Midbrain (tissue), 1 donor: ENCODE data around the gene MIEN1.
"Not testable (repeated sequence)": the region's sequence is repeated elsewhere in the genome, so short reads cannot be mapped to it uniquely, and the experiment has no call there.

Experiments
- DNase-seq: peaks from one replicate; lab custom pipeline; 2025; lab: John Stamatoyannopoulos, UW

Gene MIEN1

DNA sequence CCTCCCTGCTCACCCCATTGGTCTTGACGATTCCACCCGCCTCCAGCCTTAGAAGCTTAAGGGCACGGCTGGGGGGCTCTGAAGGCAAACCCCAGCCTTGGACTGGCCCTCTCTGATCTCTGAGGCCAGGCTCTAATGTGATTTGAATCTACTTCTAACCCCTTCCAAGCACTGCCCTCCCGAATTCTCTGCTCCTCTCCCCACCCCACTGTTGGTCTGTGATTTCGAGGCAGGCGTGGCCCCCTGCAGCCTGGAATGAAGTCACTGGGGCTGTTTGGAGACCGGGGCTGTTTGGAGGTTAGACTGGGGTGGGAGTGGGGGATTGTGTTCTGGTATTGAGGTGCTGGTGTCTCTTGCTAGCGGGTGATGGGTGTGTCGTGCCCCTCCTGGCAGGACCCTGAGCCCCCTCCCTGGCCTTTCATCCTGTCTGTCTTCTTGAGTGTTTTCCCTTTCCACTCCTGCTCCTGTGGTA, 9.6 kb upstream of the MIEN1 start:
- DNase-seq = no peak

DNA sequence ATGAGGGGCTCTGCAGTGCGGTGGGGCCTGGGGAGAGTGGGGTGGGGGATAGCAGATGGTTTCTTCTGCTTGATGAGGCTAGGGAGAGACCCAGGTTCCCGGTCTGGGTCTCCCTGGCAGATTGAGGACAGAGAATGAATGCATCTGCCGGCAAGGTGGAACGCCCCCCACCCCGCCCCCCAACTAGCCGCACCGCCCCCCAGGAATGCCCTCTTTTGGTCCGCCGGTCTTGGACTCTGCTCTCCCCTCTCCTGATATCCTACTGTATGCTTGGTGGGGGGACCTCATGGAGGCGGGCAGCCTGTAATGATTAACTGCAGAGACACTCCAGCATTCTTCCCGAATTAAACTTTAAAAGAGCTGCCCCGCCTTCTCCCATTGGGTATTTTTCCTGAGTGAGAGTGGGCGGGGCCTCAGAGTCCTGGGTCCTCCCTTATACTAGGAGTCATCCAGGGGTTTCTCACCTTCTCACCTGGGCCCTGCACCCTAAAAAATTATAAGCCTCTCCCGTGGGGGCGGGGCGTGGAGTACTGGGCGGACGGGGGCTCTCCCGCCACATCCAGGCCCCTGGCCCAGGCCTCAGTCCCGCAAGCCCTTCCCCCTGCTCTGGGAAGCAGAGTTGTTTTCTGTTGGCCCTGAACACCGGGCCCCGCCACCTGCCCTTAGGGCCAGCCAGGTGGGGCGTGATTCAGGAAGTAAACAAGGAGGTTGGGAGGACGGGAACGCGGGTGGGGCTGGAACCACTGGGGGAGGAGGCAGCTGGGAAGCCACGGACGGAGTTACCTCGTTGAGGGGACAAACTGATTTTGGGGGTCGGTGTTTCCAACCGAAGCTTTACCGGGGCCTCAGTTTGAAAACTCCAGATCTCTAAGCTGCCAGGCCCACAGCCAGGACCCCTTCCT, 8.9 kb upstream of the MIEN1 start:
- no peak for DNase-seq

DNA sequence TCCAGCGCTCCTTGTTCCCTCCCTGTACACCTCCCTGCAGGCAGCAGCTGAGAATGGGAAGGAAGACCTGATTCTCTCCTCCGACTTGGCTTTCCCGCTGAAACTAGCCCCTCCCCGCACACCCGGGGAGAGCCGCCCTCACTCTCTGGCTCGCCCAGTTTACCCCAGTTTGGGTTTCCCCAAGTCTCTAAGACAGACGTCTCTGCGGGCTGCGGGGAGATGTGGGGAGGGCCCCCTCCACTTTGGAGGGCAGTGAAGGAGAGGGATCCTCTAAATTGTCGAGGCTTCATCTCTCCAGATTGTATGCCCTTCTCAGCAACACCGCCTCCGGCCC, 8.2 kb upstream of the MIEN1 start:
- DNase-seq = no peak

DNA sequence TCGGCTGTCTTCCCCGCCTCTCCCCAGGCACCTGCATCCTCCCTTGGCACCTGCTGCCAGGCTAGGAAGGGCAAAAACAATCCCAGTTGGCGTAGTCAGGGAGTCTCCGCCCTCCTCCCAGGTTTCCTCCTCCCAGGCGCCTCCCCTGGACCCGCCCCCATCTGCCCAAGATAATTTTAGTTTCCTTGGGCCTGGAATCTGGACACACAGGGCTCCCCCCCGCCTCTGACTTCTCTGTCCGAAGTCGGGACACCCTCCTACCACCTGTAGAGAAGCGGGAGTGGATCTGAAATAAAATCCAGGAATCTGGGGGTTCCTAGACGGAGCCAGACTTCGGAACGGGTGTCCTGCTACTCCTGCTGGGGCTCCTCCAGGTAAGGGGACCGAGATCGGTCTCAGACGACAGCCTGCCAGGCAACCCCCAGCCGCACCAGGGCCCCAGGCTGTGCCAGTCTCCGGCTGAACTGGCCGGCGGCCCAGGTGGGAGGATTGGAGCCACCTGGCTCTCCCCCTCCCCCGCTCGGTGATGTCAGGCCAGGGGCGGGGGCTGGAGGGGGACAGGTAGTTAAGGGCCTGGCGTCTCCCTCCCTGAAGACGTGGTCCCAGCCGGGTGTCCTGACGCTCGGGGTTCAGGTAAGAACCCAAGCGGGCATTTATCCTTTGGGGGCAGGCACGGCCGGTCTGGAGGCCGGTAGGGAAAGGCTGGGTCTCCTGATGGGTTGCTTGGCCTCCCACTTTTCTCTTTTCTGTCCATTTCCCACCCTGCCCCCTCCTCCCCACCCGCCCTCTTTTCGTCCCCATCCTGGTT, 7.6 kb upstream of the MIEN1 start, which contains the start of gene GRB7:
TSS of gene GRB7 (plus strand) at position 179 of the 808 bp plus-strand sequence. CDS start 4,364 bp downstream, outside the sequence.
- no peak for DNase-seq

DNA sequence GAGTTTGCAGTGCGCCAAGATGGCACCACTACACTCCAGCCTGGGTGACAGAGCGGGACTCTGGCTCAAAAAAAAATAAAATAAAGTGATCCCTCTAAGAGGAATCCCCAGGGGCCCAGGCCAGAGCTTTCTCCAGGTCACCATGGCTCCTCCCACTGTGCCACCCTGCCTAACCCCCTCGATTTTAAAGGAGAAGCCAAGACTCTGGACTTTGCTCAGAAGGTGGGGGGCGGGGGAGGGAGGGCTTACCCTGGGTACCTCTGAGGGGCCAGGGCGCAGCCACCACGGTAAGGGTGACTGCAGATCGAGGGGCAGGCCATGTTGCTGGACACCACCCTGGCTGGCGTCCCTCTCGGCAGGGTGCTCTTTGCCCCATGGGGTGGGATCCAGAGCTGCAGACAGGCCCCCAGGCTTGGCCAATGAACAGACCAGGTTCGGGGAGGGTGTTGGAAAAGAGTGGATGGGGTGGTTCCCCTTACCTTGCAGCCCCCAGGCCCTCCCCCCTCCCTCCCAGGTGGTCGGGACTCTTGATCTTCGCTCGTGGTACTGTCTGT, 7.0 kb upstream of the MIEN1 start:
- DNase-seq = no peak

DNA sequence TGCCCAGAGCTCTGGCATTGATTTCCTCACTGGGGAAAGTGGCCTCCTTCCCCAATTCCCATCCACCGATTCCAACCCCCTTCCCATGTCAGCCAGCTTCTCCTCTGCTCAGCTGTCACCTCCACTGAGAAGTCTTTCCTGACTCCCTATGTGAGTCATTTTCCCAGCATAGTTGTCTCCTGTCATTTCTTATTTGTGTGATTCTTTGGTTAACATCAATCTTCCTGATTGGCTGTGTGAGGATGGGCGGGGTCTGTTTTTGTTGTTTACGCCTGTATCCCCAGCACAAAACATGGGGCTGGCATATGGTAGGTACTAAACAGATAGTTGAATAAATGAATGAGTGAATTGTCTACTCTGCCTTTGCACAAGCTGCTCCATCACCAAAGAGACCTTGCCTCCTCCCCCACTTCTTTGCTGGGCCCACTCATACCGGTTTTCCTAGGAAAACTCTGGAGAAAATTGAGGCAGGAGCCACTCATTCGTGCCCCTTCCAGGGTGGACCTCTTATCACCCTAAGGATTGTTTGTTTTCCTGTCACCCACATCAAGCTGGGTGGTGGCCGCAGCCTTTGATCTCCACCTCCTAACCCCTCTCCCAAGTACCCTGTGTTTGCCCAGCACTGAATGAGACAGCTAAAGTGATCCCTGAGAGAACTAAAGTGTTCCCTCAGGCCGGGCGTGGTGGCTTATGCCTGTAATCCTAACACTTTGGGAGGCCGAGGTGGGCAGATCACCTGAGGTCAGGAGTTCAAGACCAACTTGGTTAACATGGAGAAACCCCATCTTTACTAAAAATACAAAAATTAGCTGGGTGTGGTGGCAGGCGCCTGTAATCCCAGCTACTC, 6.2 kb upstream of the MIEN1 start:
- no peak for DNase-seq

DNA sequence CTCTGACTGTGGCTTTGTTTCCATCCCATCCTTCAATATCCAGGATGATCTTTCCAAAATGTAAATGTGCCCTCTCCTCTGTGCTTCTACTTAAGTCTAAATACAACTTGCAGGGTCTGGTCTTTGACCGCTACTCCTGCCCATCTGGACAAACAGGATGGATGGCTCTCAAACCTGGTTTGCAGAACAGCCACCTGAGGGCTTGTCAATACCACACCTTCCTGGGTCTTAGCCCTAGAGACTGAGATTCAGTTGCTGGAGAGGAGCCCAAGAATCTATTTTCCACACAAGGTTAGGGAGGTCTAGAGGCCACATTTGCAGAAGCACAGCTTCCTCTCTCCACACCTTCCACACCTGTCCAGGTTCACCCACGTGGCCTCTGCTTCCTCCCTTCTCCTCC, 5.5 kb upstream of the MIEN1 start:
- DNase-seq = no peak

DNA sequence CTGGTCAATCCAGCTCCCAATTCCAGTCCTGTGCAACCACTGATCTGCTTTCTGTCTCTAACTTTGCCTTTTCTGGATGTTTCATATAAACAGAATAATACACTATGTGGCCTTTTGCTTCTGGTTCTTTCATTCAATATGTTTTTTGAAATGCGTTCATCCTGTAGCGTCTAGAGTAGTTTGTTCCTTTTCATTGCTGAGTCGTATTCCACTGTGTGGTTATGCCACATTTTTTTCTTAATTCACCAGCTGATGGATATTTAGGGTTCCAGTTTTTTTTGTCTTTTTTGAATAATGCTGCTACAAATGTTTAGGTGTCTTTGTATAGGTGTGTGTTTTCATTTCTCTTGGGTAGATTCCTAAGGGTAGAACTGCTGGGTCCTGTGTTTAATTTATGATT, 2.3 kb upstream of the MIEN1 start:
- DNase-seq = no peak

DNA sequence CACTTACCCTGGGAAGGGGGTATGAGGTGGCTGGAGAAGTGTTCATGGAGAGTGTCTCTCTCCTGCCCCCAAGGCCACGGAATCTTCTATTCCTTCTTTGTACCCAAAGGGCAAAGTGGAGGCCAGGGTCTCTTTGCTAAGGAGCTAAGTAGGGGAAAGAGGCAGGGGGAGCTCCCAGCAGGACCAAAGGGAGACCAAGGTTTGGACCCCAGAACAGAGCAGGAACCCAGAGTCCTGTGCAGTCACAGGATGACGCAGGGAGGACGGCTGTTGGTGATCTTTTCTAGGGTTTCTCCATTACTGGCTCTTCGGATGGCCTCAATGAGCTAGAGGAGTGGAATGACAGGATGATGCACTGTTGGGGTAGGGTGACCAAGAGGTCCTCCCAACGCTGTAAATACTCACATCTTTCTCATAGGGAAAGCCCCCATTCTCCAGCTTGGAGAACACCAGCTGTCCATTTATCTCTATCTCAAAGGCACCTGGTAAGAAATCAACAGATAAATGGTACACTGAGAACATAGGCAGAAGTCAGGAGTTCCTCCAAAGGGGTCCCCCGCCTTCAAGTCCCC, 966 bp downstream of the MIEN1 start:
- no peak for DNase-seq

DNA sequence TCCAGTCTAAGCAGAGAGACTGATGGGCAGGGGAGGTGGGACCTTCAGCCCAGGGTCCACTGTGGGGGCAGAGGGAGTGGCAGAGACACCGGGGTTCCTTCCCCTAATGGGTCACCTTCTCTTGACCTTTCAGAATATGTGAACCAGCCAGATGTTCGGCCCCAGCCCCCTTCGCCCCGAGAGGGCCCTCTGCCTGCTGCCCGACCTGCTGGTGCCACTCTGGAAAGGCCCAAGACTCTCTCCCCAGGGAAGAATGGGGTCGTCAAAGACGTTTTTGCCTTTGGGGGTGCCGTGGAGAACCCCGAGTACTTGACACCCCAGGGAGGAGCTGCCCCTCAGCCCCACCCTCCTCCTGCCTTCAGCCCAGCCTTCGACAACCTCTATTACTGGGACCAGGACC, 2.8 kb downstream of the MIEN1 start:
- no peak for DNase-seq

DNA sequence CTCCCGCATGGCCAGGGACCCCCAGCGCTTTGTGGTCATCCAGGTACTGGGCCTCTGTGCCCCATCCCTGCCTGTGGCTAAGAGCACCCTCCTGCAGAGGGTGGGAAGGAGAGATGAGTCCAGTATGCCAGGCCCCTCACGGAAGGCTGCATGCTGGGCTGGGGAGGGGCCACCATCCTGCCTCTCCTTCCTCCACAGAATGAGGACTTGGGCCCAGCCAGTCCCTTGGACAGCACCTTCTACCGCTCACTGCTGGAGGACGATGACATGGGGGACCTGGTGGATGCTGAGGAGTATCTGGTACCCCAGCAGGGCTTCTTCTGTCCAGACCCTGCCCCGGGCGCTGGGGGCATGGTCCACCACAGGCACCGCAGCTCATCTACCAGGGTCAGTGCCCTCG, 3.7 kb downstream of the MIEN1 start:
- no peak for DNase-seq

DNA sequence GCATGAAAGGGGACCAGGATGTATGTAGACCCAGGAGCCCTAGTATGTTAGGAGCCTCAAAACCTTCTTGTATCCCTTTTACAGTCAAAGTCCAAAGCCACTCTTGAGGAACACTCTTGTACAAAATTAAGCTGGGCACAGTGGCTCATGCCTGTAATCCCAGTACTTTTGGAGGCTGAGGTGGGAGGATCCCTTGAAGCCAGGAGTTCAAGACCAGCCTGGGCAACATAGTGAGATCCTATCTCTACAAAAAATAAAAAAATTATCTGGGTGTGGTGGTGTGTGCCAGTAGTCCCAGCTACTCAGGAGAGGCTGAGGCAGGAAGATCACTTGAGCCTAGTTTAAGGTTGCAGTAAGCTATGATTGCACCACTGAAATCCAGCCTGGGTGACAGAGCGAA, 4.4 kb downstream of the MIEN1 start:
- not testable (repeated sequence) for DNase-seq

DNA sequence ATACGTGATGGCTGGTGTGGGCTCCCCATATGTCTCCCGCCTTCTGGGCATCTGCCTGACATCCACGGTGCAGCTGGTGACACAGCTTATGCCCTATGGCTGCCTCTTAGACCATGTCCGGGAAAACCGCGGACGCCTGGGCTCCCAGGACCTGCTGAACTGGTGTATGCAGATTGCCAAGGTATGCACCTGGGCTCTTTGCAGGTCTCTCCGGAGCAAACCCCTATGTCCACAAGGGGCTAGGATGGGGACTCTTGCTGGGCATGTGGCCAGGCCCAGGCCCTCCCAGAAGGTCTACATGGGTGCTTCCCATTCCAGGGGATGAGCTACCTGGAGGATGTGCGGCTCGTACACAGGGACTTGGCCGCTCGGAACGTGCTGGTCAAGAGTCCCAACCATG, 5.6 kb downstream of the MIEN1 start:
- DNase-seq = no peak

DNA sequence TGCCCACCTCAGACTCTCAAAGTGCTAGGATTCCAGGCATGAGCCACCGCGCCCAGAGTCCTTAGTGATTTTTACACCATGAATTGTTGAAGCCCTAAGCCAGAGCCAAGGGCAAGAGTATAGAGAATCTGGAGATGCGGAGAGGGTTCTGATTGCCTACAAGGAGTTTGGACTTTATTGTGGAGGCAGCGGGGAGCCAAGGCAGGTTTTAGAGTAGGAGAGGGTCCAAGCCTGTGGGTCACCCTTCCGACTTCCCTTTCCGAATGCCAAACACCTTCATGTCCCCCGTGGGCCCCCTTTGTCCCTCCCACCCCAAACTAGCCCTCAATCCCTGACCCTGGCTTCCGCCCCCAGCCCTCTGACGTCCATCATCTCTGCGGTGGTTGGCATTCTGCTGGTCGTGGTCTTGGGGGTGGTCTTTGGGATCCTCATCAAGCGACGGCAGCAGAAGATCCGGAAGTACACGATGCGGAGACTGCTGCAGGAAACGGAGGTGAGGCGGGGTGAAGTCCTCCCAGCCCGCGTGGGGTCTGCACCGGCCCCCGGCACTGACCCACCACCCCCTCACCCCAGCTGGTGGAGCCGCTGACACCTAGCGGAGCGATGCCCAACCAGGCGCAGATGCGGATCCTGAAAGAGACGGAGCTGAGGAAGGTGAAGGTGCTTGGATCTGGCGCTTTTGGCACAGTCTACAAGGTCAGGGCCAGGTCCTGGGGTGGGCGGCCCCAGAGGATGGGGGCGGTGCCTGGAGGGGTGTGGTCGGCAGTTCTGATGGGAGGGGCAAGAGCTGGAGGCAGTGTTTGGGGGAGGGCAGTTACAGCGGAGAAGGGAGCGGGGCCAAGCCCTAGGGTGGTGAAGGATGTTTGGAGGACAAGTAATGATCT, 7.1 kb downstream of the MIEN1 start:
- DNase-seq = no peak

DNA sequence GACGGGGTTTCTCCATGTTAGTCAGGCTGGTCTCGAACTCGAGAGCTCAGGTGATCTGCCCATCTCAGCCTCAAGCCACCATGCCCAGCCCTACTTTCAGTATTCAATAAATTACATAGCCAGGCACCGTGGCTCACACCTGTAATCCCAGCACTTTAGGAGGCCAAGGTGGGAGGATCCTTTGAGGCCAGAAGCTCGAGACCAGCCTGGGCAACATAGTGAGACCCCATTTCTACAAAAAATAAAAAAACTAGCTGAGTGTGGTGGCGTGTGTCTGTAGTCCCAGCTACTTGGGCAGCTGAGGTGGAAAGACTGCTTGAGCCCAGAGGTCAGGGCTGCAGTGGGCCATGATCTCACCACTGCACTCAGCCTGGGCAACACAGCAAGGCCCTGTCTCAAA, 8.2 kb downstream of the MIEN1 start:
- no peak for DNase-seq

DNA sequence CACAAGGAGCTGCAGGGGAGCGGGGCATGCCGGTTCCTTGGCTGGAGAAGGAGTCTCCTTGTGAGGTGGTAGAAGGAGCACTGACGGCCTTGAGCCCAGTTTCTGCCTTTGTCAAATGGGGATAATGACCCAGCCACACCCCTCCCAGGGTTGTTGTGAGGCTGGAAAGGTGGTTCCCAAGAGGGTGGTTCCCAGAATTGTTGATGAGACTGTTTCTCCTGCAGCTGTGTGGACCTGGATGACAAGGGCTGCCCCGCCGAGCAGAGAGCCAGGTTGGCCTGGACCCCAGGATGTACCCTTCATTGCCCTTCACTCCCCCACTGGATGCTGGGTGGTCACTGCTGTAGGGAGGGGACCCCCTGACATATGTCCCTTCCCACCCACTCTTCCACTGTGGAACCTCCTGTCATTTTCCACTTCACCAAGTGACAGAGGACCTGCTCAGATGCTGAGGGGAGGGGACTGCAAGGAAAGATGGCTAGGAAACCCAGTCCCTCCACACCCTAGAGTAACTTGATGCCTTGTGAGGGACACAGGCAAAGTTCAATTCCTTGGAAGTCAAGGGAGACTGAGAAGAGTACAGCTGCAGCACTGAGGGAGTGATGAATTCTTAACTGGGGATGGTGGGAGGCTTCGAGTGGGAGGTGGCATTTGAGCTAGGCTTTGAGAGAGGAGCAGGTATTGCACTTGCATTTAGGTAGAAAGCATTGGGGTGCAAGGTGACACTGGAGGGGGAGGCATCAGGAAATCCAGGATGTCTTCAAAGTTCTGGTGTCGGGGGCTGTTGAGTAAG, 10.6 kb downstream of the MIEN1 start:
- no peak for DNase-seq

DNA sequence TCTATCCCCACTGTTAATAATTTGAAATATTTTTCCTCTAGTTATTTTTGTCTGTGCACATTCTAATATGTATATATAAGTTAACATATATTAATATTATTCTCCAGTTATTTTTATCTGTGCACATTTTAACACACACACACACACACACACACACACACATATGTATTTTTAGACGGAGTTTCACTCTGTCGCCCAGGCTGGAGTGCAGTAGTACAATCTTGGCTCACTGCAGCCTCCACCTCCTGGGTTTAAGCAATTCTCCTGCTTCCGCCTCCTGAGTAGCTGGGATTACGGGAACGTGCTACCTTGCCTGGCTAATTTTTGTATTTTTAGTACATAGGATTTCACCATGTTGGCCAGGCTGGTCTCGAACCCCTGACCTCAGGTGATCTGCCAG, 12.7 kb downstream of the MIEN1 start:
- no peak for DNase-seq

DNA sequence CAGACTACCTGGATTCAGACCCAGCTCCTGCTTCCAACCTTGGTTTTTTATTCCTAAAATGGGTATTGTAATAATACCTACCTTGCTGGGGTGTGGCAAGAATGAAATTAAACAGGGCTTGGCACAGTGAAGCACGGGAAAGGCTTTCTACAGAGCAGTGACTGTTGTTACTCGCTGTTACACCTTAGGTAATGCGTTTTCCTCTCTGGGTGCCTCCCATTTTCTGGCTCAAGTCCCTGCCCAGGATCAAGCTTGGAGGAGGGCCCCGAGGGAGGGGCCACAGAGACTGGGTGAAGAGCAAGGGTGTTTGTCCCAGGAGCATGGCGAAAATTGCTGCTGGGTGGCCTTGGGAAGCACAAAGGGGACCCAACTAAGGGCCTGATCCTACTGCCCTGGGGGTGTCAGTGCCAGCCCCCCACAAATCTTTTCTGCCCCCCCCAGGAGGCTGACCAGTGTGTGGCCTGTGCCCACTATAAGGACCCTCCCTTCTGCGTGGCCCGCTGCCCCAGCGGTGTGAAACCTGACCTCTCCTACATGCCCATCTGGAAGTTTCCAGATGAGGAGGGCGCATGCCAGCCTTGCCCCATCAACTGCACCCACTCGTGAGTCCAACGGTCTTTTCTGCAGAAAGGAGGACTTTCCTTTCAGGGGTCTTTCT, 13.3 kb downstream of the MIEN1 start:
- DNase-seq = no peak
